HuH-7 (cell line): ENCODE measurements around the gene KBTBD6.
A peak's percentile ranks its signal among the peaks of the same experiment; 100 is the strongest.
"Not testable (repeated sequence)": the region's sequence is repeated elsewhere in the genome, so short reads cannot be mapped to it uniquely, and the experiment has no call there.

Experiments used
- DNase-seq: peaks from one replicate; pipeline ENCODE4 v3.0.0; 2011; ENCODE audit warnings: low spot score

The KBTBD6 gene

DNA sequence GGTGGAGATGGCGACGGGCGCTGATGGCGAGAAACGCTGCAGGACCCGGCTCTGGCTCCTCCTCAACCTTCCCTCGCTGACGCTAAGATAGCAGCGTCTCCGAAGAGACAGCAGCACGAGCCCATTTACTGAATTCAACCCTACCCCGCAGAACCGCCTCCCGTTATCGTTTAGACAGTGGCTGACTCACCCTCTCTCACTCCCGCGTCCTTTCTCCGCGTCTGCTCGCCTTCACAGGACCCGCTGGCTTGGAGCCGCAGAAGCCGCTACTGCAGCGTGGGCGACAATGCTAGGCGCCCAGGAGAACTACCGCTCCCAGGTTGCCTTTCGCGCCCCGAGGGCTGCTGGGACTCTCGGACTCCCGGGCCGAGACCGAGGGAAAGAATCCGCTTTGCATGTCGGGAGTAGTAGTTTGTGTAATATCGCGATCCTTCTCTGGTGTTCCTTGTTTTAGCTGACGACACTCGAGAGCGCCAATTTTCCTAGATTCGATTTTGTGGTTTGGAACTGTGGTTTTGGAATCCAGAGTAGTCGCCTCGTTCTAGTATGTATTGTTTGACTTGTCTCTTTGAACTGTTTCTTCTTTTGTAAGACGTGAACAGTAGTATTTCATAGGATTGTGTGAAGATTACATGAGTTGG lies at the start of gene KBTBD6:
TSS of gene KBTBD6 (minus strand) at position 291 of the 641 bp plus-strand sequence. CDS start 291 bp downstream, outside the sequence.
- peak; percentile 69 for DNase-seq

- no peak for DNase-seq
Observed at GRCh38 chr13:41182231-41182630, 49.6 kb upstream of the KBTBD6 start.

DNA sequence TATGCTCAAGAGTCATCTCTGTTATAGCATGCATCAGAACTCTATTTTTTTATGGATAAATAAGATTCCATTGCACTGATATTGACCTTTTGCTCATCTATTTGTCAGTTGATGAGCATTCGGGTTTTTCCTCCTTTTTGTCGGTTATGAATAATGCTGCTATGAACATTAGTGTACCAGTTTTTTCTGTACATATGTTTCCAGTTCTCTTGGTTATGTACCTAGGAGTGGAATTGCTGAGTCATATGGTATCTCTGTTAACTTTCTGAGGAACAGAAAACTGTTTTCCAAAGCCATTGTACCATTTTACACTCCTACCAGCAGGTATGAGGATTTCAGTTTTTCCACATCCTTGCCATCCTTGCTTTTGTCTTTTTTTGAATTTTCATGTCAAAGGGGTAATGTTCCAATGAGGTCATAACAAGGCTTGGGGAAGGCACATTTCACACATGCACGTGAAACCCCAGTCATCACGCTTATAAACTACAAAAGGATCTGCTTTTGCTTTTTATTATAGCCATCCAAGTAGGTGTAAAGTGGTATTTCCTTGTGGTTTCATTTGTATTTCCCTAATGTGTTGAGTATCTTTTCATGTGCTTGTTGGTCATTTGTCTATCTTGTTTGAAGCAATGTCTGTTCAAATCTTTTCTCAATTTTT lies 47.1 kb upstream of the KBTBD6 start:
- DNase-seq, result no peak

DNA sequence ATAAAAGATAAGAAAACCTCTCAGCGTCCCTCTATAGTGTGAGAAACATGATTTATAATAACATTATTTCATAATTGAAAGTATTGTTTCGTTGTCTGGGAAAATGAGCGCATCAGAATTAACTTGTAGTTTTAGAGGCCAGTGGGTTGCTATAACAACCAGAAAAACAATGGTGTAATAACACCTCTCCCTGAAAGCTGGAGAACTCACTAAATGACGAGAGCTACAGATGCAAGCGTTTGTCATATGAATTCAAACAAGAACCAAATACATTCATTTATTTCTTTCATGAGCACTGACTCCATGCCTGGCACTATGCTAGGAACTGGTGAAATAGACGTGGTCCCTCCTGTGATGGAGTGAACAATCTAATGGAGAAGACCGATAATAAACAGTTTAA lies 45.4 kb upstream of the KBTBD6 start:
- no peak for DNase-seq

GRCh38 chr13:41177616-41178015 lies 45.0 kb upstream of the KBTBD6 start:
- DNase-seq, result no peak

- not testable (repeated sequence) for DNase-seq
Observed at GRCh38 chr13:41175576-41175975, 43.0 kb upstream of the KBTBD6 start.

- no peak for DNase-seq
Observed at GRCh38 chr13:41162151-41162550, 29.5 kb upstream of the KBTBD6 start.

DNA sequence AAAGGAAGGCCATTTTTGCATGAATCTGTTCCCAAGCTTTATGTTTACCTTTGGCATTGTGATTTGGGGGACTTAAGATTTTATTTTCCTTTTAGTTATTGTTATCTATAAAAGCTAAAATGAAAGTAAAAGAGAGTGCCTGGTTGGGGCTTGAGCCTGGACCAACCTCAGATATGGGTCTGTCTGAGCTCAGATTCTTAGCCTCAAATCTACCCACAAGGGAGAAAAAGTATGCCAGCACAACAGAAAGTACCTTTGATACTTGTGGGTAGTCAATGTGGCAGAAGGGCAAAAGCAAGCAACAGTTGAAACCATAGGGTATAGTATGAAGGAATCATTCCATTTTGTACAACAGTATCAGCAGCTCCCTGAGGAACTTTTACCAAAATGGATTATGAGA lies 26.6 kb upstream of the KBTBD6 start:
- no peak for DNase-seq

DNA sequence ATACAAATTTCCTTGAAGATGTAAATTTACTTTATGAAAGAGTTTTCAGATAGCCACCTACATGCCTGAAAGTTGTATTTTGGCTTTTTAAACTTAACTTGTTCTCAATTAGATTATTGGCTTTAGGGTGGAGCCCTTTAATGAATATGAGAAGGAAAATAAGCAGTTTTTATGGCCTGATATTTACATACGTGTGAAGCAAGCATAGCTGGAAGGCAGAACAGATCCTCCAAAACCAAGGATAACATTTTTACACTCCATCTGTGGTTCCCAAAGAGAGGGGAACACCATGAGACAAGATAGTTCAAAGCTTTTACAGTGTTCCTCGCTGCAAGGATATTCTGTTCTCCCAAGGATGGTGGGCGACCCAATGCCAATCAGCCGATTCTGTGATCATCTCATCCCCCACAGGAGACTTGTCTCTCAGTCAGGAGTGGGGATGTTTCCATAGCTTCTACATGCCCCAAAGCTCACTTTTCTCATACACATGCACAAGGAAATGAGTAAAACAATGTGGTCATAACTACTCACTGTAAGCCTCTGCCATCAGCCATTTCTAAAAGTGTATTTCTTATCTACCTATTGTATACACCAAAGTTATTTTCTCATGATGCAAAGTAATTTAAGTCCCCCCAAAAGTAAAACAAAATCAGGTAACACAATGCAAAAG lies 24.6 kb upstream of the KBTBD6 start:
- no peak for DNase-seq

GRCh38 chr13:41156620-41157019 lies 24.0 kb upstream of the KBTBD6 start:
- no peak for DNase-seq

DNA sequence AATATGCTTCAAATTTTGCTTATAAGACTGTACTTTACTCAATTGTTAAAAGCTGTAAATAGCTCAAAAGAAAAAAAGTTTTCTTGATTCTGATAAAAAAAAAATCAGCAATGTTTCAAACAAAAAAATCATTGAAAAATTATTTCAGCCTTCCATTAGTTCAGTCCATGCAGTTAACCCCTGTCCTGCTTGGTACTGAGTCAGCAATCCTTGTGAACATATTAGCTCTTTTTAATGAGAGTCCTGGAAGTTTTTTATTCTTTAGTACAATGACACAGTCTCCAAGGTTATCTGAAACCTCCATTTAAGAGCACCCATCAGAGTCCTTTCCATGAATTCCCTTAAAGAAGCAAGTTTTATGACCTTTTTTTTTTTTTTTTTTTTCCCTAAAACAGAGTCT lies 21.4 kb upstream of the KBTBD6 start:
- no peak for DNase-seq

GRCh38 chr13:41152005-41152404 lies 19.4 kb upstream of the KBTBD6 start:
- no peak for DNase-seq

GRCh38 chr13:41150058-41150457 lies 17.5 kb upstream of the KBTBD6 start:
- no peak for DNase-seq

- no peak for DNase-seq
Observed at GRCh38 chr13:41148419-41149283, 16.0 kb upstream of the KBTBD6 start.

- DNase-seq, result no peak
Observed at GRCh38 chr13:41145136-41145908, 12.7 kb upstream of the KBTBD6 start.

DNA sequence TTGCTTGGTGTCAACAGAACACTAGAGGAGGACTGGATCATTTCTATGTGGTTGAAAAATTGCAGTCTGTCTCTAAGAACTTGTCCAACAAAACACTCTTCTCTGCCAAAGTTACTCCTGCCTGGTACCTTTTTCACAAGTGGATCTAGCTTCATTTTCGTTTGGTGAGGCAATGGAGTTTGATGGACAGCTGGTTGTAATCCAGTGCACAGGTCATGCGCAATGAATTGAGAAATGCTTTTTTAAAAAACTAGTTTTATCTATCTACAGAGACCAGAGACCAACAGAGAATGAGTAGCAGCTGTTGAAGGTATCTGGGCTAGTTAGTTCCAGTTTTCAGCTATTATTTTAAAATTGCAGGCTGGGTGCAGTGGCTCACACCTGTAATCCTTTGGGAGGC lies 12.0 kb upstream of the KBTBD6 start:
- DNase-seq, result no peak

- no peak for DNase-seq
Observed at GRCh38 chr13:41139296-41139966, 6.8 kb upstream of the KBTBD6 start.

GRCh38 chr13:41137951-41138350 lies 5.3 kb upstream of the KBTBD6 start:
- no peak for DNase-seq

DNA sequence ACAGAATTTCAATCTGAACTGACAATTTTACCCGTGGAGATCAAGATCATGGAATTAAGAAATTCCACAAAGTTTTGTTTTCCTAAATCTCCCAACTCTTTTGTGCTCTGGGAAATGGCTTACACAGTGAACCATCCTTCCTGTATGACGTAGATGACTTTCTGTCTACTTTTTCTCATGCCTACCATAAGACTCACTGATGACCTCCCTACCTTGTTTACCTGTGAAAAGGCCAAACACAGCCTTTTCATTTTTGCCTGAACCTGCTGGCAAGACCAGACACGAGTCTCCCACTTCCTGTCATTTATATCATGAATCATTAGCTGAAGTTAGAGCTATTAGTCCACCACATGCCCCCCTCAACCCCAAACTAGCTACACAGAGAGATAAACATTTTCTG lies 4.6 kb upstream of the KBTBD6 start:
- no peak for DNase-seq

DNA sequence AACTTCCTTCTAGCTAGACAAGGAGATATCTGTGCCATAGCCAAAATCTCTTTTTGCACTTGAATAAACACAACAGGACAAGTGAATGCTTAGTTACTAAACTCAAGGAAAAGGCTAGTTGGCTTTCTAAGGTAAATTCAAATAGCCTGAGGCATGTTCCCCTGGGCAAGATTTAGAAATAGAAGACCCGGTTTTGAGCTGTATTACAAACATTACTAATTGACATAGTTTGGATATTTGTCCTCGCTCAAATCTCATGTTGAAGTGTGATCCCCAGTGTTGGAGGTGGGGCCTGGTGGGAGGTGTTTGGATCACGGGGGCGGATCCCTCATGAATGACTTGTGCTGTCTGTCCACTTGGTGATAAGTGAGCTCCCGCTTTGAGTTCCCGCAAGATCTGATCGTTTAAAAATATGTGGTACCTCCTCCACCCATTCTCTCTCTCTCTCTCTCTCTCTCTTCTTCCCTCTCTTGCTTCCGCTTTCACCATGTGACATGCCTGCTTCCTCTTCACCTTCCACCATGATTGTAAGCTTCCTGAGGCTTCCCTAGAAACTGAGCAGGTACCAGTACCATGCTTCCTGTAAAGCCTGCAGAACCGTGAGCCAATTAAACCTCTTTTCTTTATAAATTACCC lies 3.9 kb upstream of the KBTBD6 start:
- no peak for DNase-seq

GRCh38 chr13:41133951-41134350 lies 1.3 kb upstream of the KBTBD6 start:
- DNase-seq, result no peak
